IPS-20b (cell line): ENCODE measurements around the gene ANKS4B.
A peak's percentile ranks its signal among the peaks of the same experiment; 100 is the strongest.

Source experiments
- H3K27ac ChIP-seq: one replicate; pipeline ENCODE4 v1.5.1; 2013; ENCODE audit warnings: low read length
- H3K27me3 ChIP-seq: 2 replicates; pipeline ENCODE4 v1.6.1; 2013; ENCODE audit warnings: mild to moderate bottlenecking, low read length, inconsistent platforms; ENCODE audit not compliant: insufficient read depth
- H3K36me3 ChIP-seq: 2 replicates; pipeline ENCODE4 v1.6.1; 2013; ENCODE audit warnings: low read depth, mild to moderate bottlenecking, inconsistent platforms, low read length, moderate library complexity; ENCODE audit not compliant: insufficient read depth
- H3K4me1 ChIP-seq: 2 replicates; pipeline ENCODE4 v1.6.1; 2013; ENCODE audit warnings: mild to moderate bottlenecking, control low read depth, inconsistent platforms, low read length, moderate library complexity; ENCODE audit not compliant: insufficient read depth
- H3K4me3 ChIP-seq: 2 replicates; pipeline ENCODE4 v1.5.1; 2013; ENCODE audit warnings: mild to moderate bottlenecking, low read length, inconsistent platforms
- H3K9ac ChIP-seq: 2 replicates; pipeline ENCODE4 v1.6.1; 2013; ENCODE audit warnings: low read depth, mild to moderate bottlenecking, inconsistent platforms, low read length, moderate library complexity
- H3K9me3 ChIP-seq: 2 replicates; pipeline ENCODE4 v1.6.1; 2013; ENCODE audit warnings: mild to moderate bottlenecking, low read depth, low read length, inconsistent platforms; ENCODE audit not compliant: insufficient read depth

ANKS4B gene

GRCh38 chr16:21222495-21223337, 10.8 kb upstream of the ANKS4B start:
- no peaks in the 10 kb centered on the region for H3K27me3 ChIP-seq
- no peak overlapping the region for H3K27ac ChIP-seq
- no peaks in the 10 kb centered on the region for H3K36me3 ChIP-seq
- no peak overlapping the region for H3K9ac ChIP-seq
- H3K4me1 ChIP-seq: peaks cover 31% of the 10 kb centered on the region
- H3K4me3 ChIP-seq: peak overlapping the region; percentile 9; the same call in 1 of the 2 replicates
- no peaks in the 10 kb centered on the region for H3K9me3 ChIP-seq

GRCh38 chr16:21223787-21224186, 9.7 kb upstream of the ANKS4B start:
- Histone ChIP-seq H3K9ac (no peak overlapping the region), H3K36me3 (no peaks in the 10 kb centered on the region), H3K9me3 (no peaks in the 10 kb centered on the region), H3K4me1 (peaks cover 31% of the 10 kb centered on the region), H3K4me3 (no peak overlapping the region), H3K27ac (no peak overlapping the region), H3K27me3 (no peaks in the 10 kb centered on the region)

GRCh38 chr16:21224800-21225199, 8.7 kb upstream of the ANKS4B start:
- Histone ChIP-seq H3K4me1 (peaks cover 31% of the 10 kb centered on the region), H3K36me3 (no peaks in the 10 kb centered on the region), H3K27ac (no peak overlapping the region), H3K27me3 (no peaks in the 10 kb centered on the region), H3K9me3 (no peaks in the 10 kb centered on the region), H3K4me3 (no peak overlapping the region), H3K9ac (no peak overlapping the region)

- H3K9ac ChIP-seq: no peak overlapping the region
- no peak overlapping the region for H3K4me3 ChIP-seq
- no peaks in the 10 kb centered on the region for H3K27me3 ChIP-seq
- H3K9me3 ChIP-seq: no peaks in the 10 kb centered on the region
- H3K27ac ChIP-seq: no peak overlapping the region
- H3K36me3 ChIP-seq: no peaks in the 10 kb centered on the region
- peaks cover 17% of the 10 kb centered on the region for H3K4me1 ChIP-seq
Observed at GRCh38 chr16:21226749-21227148, 6.8 kb upstream of the ANKS4B start.

- Histone ChIP-seq H3K9me3 (no peaks in the 10 kb centered on the region), H3K27ac (no peak overlapping the region), H3K9ac (no peak overlapping the region), H3K27me3 (no peaks in the 10 kb centered on the region), H3K36me3 (no peaks in the 10 kb centered on the region), H3K4me3 (no peak overlapping the region), H3K4me1 (peaks cover 10% of the 10 kb centered on the region)
Observed at GRCh38 chr16:21227866-21228265, 5.6 kb upstream of the ANKS4B start.

- Histone ChIP-seq H3K9ac (no peak overlapping the region), H3K9me3 (no peaks in the 10 kb centered on the region), H3K4me3 (no peak overlapping the region), H3K36me3 (no peaks in the 10 kb centered on the region), H3K27ac (no peak overlapping the region), H3K27me3 (no peaks in the 10 kb centered on the region), H3K4me1 (peaks cover 6% of the 10 kb centered on the region; the same call in 1 of the 2 replicates)
Observed at GRCh38 chr16:21228361-21228872, 5.1 kb upstream of the ANKS4B start.

- Histone ChIP-seq H3K4me1 (no peaks in the 10 kb centered on the region), H3K9me3 (no peaks in the 10 kb centered on the region), H3K36me3 (no peaks in the 10 kb centered on the region), H3K27ac (no peak overlapping the region), H3K9ac (no peak overlapping the region), H3K27me3 (no peaks in the 10 kb centered on the region), H3K4me3 (no peak overlapping the region)
Observed at GRCh38 chr16:21233045-21233520, 416 bp upstream of the ANKS4B start.

- Histone ChIP-seq H3K9ac (no peak overlapping the region), H3K27ac (no peak overlapping the region), H3K27me3 (no peaks in the 10 kb centered on the region), H3K9me3 (no peaks in the 10 kb centered on the region), H3K4me1 (no peaks in the 10 kb centered on the region), H3K4me3 (no peak overlapping the region), H3K36me3 (no peaks in the 10 kb centered on the region)
Observed at GRCh38 chr16:21235199-21235585, 1.7 kb downstream of the ANKS4B start.

GRCh38 chr16:21236831-21237230, 3.3 kb downstream of the ANKS4B start:
- no peaks in the 10 kb centered on the region for H3K4me1 ChIP-seq
- H3K36me3 ChIP-seq: no peaks in the 10 kb centered on the region
- H3K27me3 ChIP-seq: no peaks in the 10 kb centered on the region
- no peaks in the 10 kb centered on the region for H3K9me3 ChIP-seq
- no peak overlapping the region for H3K9ac ChIP-seq
- H3K27ac ChIP-seq: no peak overlapping the region
- no peak overlapping the region for H3K4me3 ChIP-seq

GRCh38 chr16:21239646-21240045, 6.1 kb downstream of the ANKS4B start:
- Histone ChIP-seq H3K4me1 (no peaks in the 10 kb centered on the region), H3K27me3 (no peaks in the 10 kb centered on the region)

GRCh38 chr16:21242756-21243155, 9.3 kb downstream of the ANKS4B start:
- no peaks in the 10 kb centered on the region for H3K9me3 ChIP-seq
- no peak overlapping the region for H3K27ac ChIP-seq
- peaks cover 7% of the 10 kb centered on the region for H3K4me1 ChIP-seq
- no peaks in the 10 kb centered on the region for H3K27me3 ChIP-seq
- H3K4me3 ChIP-seq: no peak overlapping the region
- H3K36me3 ChIP-seq: no peaks in the 10 kb centered on the region
- no peak overlapping the region for H3K9ac ChIP-seq

More at GRCh38 chr16:21239646-21240045, 6.1 kb downstream of the ANKS4B start:
- Histone ChIP-seq H3K9ac (no peak overlapping the region), H3K4me3 (no peak overlapping the region), H3K9me3 (no peaks in the 10 kb centered on the region), H3K27ac (no peak overlapping the region), H3K36me3 (no peaks in the 10 kb centered on the region)
